AG09309 (cell line): ENCODE results near the gene FNBP1.

Experiments
- DNase-seq: peaks from one replicate; pipeline ENCODE4 v3.0.0-alpha.2; 2010; ENCODE audit warnings: low read depth
- H3K4me3 ChIP-seq: 2 replicates; pipeline ENCODE4 v1.5.1; 2011; ENCODE audit warnings: mild to moderate bottlenecking, low read depth, low read length, moderate library complexity; ENCODE audit not compliant: control insufficient read depth
- CTCF ChIP-seq: IDR thresholded peaks from 2 replicates; pipeline ENCODE4 v1.5.1; 2011; ENCODE audit warnings: mild to moderate bottlenecking, low read depth, low read length, inconsistent platforms; ENCODE audit not compliant: insufficient read depth, control insufficient read depth; ENCODE audit errors: missing control alignments

The FNBP1 gene

GRCh38 chr9:129919841-129920240 lies 123.1 kb downstream of the FNBP1 start:
- TF ChIP-seq CTCF = no peak
- H3K4me3 ChIP-seq = no peak overlapping the region
- DNase-seq = no peak

- H3K4me3 ChIP-seq = no peak overlapping the region
- no peak for DNase-seq
- TF ChIP-seq CTCF = no peak
Observed at GRCh38 chr9:129919277-129919676, 123.7 kb downstream of the FNBP1 start.

- DNase-seq = no peak
- no peak overlapping the region for H3K4me3 ChIP-seq
- no peak for TF ChIP-seq CTCF
Observed at GRCh38 chr9:129918296-129918950, 124.6 kb downstream of the FNBP1 start.

GRCh38 chr9:129916707-129917106 lies 126.3 kb downstream of the FNBP1 start:
- DNase-seq = no peak
- TF ChIP-seq CTCF = no peak

GRCh38 chr9:129914051-129914450 lies 128.9 kb downstream of the FNBP1 start:
- no peak for TF ChIP-seq CTCF
- H3K4me3 ChIP-seq = no peak overlapping the region
- no peak for DNase-seq

More at GRCh38 chr9:129916707-129917106, 126.3 kb downstream of the FNBP1 start:
- no peak overlapping the region for H3K4me3 ChIP-seq

GRCh38 chr9:129910628-129911567 lies 132.1 kb downstream of the FNBP1 start:
- H3K4me3 ChIP-seq = no peak overlapping the region
- peak; percentile 100 for DNase-seq
- no peak for TF ChIP-seq CTCF
